Measurements from ENCODE around the gene ATP13A4. TPM values are rescaled to one million over a fixed set of nuclear protein-coding genes. Genes with fewer than 3 reads are reported as not detected.

The ATP13A4 gene
- total and polyA plus RNA-seq, 2 of the 4 experiments (the other 2 are of a cell fraction): under 0.01 TPM; not detected in 1

GRCh38 chr3:193546129-193546528 is 8.6 kb downstream of the ATP13A4 start:
- BruUV-seq (replicated peaks): no TSS peak
- POLR2A ChIA-PET (ENCODE audit: unreplicated experiment): no interaction called here
- Histone ChIP-seq H3K14ac (replicated peaks; ENCODE audit: low read depth, low read length) (no peak overlapping the region), H3K79me1 (ENCODE audit: low read depth in 1 of 2, low read length in 2 of 2) (no peaks in the 10 kb centered on the region), H3K9ac (ENCODE audit: low read depth, low read length) (no peak overlapping the region), H3K9me3 (ENCODE audit: control insufficient read depth, insufficient read depth, low read length) (no peaks in the 10 kb centered on the region), H3K4me2 (ENCODE audit: low read depth, low read length) (no peak overlapping the region), H3K4me1 (ENCODE audit: control insufficient read depth, insufficient read depth, low read length) (no peaks in the 10 kb centered on the region), H3K18ac (ENCODE audit: low read depth, low read length) (no peak overlapping the region), H2BK120ac (ENCODE audit: low read depth, low read length) (no peak overlapping the region), H2AK9ac (replicated peaks; ENCODE audit: low read depth, low read length, poor library complexity) (no peak overlapping the region), H3K56ac (ENCODE audit: extremely low read depth, insufficient read depth, low read length) (no peak overlapping the region), H3K4me3 (ENCODE audit: insufficient read depth, low read depth, low read length) (no peak overlapping the region), H4K5ac (ENCODE audit: low read depth, low read length) (no peak overlapping the region), H2AK5ac (ENCODE audit: low read depth, low read length) (no peak overlapping the region), H4K91ac (ENCODE audit: insufficient read depth, low read depth, low read length) (no peak overlapping the region), H3K27ac (ENCODE audit: insufficient read depth, low read length) (no peak overlapping the region), H2AFZ (replicated peaks; ENCODE audit: low read length, poor library complexity) (no peak overlapping the region), H4K8ac (ENCODE audit: low read depth in 2 of 2, low read length in 2 of 2) (no peak overlapping the region), H2BK20ac (ENCODE audit: low read depth, low read length) (no peak overlapping the region), H3K4ac (ENCODE audit: low read depth, low read length) (no peak overlapping the region), H2BK15ac (ENCODE audit: low read depth, low read length) (no peak overlapping the region), H3K23ac (ENCODE audit: low read depth, low read length) (no peak overlapping the region), H4K20me1 (ENCODE audit: insufficient read depth, low read length) (no peaks in the 10 kb centered on the region), H3K36me3 (ENCODE audit: control insufficient read depth, insufficient read depth, low read length) (no peaks in the 10 kb centered on the region), H2BK5ac (ENCODE audit: low read depth, low read length, poor library complexity, severe bottlenecking) (no peak overlapping the region), H3K27me3 (ENCODE audit: control insufficient read depth, insufficient read depth, low read length) (no peaks in the 10 kb centered on the region), H3K9me1 (ENCODE audit: insufficient read depth, low read length) (no peaks in the 10 kb centered on the region)
- intact Hi-C loops (cut with micrococcal nuclease): no loop called here
- TF ChIP-seq RFX5 (IDR thresholded peaks at IDR 0.05; ENCODE audit: low read depth, low read length) (no peak), MAFK (IDR thresholded peaks at IDR 0.05; ENCODE audit: low read depth, low read length) (no peak), NFE2L2 (IDR thresholded peaks at IDR 0.05; ENCODE audit: low read depth, low read length) (no peak), FOS (IDR thresholded peaks at IDR 0.05; ENCODE audit: low read depth, low read length) (no peak), USF2 (IDR thresholded peaks at IDR 0.05; ENCODE audit: low read depth, low read length) (no peak), RAD21 (IDR thresholded peaks at IDR 0.05; ENCODE audit: low read length) (no peak), MXI1 (IDR thresholded peaks at IDR 0.05; ENCODE audit: borderline replicate concordance, low read depth, low read length) (no peak), CEBPB (IDR thresholded peaks at IDR 0.05; ENCODE audit: low read depth, low read length) (no peak), POLR2A (IDR thresholded peaks at IDR 0.05; ENCODE audit: low read depth, low read length) (no peak), CTCF (conservative IDR thresholded peaks at IDR 0.05; ENCODE audit: low read depth, low read length) (no peak), ELK1 (IDR thresholded peaks at IDR 0.05; ENCODE audit: borderline replicate concordance, low read depth, low read length) (no peak)
- in situ Hi-C loops (cut with MboI; ENCODE audit: low sequenced_read_pairs): no loop called here
- CTCF ChIA-PET: no interaction called here
- no peak for DNase-seq
- no peak for ATAC-seq (ENCODE audit: low read depth)
- dilution Hi-C loops (cut with HindIII; ENCODE audit: low sequenced_read_pairs, unreplicated experiment): no loop called here

All from IMR-90 (cell line).